Transverse colon (tissue), 4 donors: ENCODE measurements around the gene IL3.

Experiments used
- EP300 ChIP-seq: sonication (generic); formaldehyde crosslinking; IDR thresholded peaks from one replicate; pipeline ENCODE4 v1.6.1; 2017; ENCODE audit warnings: antibody characterized with exemption, low read depth
- POLR2A ChIP-seq: fragments of 450-650 bp; IDR thresholded peaks from one replicate; pipeline ENCODE4 v1.6.1; 2016; ENCODE audit warnings: antibody characterized with exemption, mild to moderate bottlenecking, moderate library complexity
- POLR2AphosphoS5 ChIP-seq, 3 donors: sonication (generic); formaldehyde crosslinking; IDR thresholded peaks; one replicate each; pipeline ENCODE4 v1.6.1; 2016; ENCODE audit warnings: antibody characterized with exemption in 3 of 3
- TF ChIP-seq, protein P1 (sequence below), 5 experiments: fragments of 200-600 bp in 3 of 5; fragments of 450-650 bp in 2 of 5; sonication (generic) in 3 of 5; IDR thresholded peaks; 1 replicate in 2 of 5; 2 replicates in 3 of 5; pipeline ENCODE4 v1.5.1; 2016 to 2017; ENCODE audit warnings: antibody characterized with exemption in 5 of 5, inconsistent platforms in 3 of 5, mild to moderate bottlenecking in 2 of 5, moderate library complexity in 1 of 5

DNA sequence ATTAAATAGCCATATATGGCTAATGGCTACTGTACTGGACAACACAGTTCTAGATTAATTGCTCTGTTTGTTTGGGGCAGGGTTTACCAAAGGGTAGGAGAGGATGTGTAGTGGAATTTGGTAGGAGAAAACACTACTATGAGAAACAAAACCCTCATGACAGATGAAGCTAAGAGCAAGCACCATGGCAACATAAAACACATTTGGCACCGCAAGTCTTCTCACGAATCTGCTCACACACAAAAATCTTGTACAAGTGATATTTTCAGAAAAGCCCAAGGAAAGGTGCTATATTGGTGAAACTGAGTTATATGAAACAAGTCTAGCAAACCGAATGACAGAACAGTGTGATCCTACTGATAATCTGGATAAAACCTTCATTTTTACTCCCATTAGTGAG lies 51.7 kb downstream of the IL3 start:
- TF ChIP-seq, protein P1, sequence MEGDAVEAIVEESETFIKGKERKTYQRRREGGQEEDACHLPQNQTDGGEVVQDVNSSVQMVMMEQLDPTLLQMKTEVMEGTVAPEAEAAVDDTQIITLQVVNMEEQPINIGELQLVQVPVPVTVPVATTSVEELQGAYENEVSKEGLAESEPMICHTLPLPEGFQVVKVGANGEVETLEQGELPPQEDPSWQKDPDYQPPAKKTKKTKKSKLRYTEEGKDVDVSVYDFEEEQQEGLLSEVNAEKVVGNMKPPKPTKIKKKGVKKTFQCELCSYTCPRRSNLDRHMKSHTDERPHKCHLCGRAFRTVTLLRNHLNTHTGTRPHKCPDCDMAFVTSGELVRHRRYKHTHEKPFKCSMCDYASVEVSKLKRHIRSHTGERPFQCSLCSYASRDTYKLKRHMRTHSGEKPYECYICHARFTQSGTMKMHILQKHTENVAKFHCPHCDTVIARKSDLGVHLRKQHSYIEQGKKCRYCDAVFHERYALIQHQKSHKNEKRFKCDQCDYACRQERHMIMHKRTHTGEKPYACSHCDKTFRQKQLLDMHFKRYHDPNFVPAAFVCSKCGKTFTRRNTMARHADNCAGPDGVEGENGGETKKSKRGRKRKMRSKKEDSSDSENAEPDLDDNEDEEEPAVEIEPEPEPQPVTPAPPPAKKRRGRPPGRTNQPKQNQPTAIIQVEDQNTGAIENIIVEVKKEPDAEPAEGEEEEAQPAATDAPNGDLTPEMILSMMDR (IDR thresholded peaks at IDR 0.05), result no peak
- TF ChIP-seq POLR2AphosphoS5 (IDR thresholded peaks at IDR 0.05), result no peak
- no peak for TF ChIP-seq POLR2A
- TF ChIP-seq EP300, result no peak
